ENCODE results near the gene SF3A1. TPM values are rescaled to one million over a fixed set of nuclear protein-coding genes. Genes with fewer than 3 reads are reported as not detected.

Gene SF3A1
- total RNA-seq, 1 donor from 2014 or later, result 193 TPM

GRCh38 chr22:30305519-30305905 lies 51.2 kb downstream of the SF3A1 start:
- peak; percentile 74 for DNase-seq (ENCODE audit: low spot score)

- DNase-seq (ENCODE audit: low spot score), result no peak
These were observed 52.0 kb downstream of the SF3A1 start for GRCh38 chr22:30304495-30305244.

DNA sequence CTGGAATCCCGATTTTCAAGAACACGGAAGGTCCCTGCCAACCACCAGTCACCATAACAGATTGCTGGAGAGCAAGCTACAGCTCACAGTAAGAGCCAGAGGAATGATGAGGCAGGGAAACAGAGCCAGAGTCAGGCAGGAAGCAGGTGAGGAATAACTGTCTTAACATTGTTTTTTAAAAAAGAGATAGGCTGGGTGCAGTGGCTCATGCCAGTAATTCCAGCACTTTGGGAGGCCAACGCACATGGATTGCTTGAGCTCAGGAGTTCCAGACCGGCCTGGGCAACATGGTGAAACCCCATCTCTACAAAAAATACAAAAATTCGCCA lies 53.9 kb downstream of the SF3A1 start:
- no peak for DNase-seq (ENCODE audit: low spot score)

GRCh38 chr22:30301995-30302809 lies 54.5 kb downstream of the SF3A1 start:
- no peak for DNase-seq (ENCODE audit: low spot score)

DNA sequence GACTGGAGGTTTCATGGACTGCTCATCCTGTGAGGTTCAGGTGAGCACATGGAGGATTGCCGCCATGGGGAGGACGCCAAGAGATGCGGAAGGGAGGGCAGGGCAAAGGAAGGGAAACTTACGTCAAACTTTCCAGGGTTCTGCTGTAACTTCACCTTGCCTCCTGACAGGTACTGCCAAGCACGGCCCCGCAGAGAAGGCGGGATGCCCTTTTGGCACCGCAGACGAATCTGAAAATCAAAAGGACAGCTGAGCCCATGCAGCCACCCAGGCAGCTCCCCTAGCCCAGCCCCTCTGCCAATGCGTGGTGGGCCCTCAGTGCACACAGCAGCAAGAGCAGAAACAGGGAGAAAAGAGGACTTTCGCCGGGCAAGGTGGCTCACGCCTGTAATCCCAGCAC lies 57.4 kb downstream of the SF3A1 start:
- DNase-seq (ENCODE audit: low spot score), result no peak

DNA sequence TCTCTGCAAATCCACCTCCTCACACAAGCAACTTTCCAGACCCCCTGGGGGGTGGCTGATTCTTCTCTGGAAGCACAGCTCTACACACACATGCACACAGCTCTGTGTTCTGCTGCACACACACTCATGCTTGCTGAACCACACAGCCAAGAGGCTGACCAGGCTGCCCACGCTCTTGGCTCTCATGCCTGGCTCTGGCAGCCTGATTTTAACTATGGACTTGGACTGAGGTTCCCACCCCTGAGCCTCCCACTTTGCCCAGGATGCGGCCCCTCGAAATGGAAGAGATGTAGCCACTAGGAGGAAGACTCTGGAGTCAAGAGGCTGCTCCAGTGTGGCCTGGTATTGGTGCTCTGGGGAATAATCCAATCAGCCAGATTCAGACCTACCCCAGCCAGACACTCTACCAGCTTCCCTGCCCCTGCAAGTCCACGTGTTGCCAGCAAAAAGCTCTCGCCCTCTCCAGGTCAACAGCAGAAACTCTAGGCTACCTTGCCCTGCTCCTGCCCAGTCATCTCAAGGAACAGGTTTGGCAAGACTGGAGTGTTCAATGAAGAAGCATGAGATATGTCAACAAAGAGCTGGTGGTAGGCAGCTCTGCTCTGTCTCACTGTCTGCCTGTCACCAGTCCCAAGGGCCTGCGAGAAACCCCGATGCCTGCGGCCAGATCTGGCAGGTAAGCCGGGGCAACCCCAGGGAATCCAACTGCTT lies 58.5 kb downstream of the SF3A1 start:
- DNase-seq (ENCODE audit: low spot score), result peak; percentile 68

DNA sequence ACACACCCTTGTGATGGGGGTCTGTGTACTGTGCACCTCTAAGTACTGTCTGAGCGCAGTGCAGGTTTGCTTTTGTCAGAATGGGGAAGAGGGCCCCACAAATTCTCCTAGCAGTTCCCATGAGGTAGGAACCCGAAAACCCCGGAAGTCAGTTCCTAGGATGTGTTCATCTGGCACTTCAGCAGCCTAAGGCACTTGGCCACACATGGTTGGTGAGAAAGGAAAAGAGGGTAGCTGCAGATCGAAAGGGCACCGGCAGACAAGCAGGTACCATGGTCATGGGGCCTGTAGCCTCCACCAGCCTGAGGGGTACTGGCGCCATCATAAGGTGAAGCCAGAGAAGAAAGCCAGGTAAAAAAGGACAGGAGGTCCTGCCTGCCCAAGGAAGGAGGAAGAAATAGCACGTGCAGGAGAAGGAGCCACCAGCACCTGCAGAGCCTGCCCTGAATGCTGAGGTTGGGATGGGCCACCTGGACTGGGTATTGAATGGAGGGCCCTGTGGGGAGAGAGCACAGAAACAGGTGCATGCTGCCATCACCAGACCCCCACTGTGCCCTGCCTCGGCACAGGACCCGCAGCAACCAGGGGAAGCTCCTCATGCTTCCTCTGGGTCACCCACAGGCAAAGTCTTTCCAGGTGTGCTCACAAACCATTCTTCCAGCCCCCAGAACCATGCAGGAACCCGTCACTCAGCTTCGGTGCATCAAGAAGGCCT lies 59.3 kb downstream of the SF3A1 start:
- no peak for DNase-seq (ENCODE audit: low spot score)

GRCh38 chr22:30296833-30297232 lies 59.9 kb downstream of the SF3A1 start:
- no peak for DNase-seq (ENCODE audit: low spot score)

DNA sequence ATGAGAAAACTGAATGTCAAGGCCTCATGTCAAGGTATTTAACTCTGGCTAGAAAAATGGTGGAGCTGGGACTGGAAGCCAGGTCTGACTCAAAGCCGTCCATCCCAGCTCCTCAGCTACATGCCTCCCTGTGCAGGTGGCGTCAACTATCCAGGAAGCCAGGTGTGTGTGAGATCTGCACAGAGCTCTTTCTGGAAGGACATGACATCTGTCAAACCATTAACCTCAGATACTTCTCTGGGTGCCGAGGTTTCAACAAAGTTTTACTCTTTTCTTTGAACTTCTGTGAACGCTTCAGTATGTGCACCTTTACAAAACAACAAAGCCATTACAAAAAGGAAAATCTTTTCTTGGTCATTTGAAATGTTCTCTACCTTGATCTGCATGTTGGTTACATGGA lies 60.4 kb downstream of the SF3A1 start:
- no peak for DNase-seq (ENCODE audit: low spot score)

GRCh38 chr22:30295576-30295975 lies 61.1 kb downstream of the SF3A1 start:
- DNase-seq (ENCODE audit: low spot score), result no peak

GRCh38 chr22:30294830-30295229 lies 61.9 kb downstream of the SF3A1 start:
- no peak for DNase-seq (ENCODE audit: low spot score)

DNA sequence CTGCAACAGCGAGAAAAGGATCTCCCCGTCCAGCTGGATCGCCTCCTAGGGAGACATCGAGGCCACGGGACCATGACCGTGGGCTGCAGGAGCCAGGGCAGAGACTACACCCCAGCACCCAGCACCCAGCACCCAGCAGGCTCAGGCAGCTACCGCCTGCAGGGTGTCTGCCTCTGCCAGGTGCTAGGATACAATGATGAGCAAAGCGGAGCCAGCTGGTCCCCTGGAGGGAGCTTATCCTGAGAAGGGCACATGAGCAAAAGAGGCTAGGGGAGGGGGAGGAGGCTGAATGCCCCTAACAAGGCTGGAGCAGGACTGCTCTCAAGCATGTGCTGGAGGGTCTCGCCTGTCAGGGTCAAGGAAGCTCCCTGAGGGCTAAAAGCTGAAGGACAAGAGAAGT lies 62.6 kb downstream of the SF3A1 start:
- no peak for DNase-seq (ENCODE audit: low spot score)

- no peak for DNase-seq (ENCODE audit: low spot score)
These were observed 63.7 kb downstream of the SF3A1 start for GRCh38 chr22:30293026-30293425.

DNA sequence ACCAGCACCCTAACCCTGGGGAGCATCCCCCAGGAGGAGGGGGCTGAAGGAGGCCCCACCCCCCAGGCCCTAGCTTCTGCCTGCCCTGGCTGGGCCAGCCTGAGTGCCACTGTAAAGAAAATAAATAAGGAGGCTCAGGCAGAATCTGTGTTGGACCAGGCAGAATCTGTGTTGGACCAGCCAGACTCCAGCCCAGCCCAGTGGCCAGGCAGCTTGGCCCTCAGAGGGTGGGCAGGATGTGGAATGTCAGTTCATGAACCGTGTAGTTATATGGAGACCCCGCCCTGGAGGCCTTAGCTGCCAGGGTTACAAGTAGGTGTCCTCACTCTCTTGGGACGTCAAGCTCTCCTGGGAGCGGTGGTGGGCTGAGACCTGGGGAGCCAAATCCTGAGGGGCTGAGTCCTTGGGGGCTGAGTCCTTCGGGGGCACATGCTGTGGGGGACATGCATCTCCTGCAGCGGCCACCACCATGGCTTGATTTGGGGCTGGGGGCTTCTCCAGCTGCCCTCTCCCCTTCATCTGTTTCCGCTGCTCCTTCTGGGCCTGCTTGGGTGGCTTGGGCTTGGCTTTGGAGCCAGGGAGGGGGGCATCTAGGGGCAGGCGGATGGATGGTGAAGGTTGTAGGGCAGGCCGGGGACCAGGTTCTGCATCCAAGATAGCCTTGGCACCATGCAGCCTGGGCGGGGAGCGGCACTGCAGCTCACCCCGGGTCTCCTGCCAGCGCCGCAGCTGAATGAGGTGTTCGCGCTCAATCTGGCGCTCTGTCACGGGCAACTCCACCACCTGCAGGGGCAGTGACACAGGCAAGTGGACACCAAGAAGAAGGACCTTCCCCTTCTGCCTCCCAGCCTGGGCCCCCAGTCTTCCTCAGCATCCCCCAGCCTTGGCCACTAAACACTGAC lies 64.4 kb downstream of the SF3A1 start:
- no peak for DNase-seq (ENCODE audit: low spot score)

DNA sequence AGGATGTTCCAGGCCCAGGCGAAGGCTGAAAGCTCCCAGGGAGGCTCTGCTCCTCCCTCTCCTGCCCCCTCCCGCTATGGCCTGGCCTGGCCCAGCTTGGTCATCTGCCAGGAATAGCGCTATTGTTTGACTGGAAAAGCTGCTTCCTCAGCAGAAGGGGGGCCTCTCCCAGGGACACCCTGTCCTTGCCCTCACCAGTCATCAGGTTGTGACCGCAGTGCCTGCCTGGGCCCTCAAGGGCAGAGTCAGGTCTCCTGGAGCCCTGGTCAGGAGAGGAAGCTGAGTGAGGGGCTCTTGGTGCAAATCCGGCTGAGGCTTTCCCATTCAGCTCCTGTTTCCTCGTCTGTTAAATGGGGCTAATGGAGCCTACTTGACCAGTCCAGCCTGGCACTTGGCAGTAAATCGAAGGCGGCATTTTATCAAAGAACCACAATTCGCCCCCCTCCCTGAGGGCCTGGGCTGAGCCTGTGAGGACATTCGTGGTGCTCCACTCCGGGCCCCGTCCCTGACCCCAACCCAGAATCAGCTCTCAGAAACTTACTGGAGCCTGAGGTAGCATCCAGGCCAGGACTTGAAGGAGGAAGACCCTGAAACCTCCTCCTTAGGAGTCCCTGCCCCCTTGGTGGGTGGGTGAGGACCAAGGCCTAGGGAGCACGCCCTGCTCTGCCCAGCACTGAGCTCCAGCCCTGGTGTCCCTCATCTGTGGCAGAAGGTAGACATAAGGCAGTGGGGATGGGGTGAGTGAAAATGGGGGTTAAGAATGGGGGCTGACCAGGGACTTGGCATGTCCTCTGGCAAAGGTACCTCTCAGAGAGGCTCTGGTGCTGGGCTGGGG lies 65.4 kb downstream of the SF3A1 start:
- DNase-seq (ENCODE audit: low spot score), result peak; percentile 94

GRCh38 chr22:30290342-30291057 lies 66.2 kb downstream of the SF3A1 start:
- DNase-seq (ENCODE audit: low spot score), result peak; percentile 63

DNA sequence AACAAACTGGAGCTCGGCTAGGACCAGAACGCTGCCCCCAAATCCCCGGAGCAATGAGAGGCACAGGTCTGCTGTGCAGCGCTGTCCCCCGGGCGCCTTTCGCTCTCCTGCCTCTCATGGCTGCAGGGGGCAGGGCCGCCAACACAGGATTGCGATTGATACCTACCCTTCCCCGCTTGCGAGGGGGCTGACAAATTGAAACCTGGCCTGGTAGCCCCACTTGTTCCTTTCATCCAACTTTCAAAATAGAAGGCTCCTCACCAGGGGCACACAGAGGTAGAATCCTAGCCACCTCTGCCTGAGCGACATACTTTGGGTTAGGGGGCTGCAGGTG lies 66.7 kb downstream of the SF3A1 start:
- no peak for DNase-seq (ENCODE audit: low spot score)

- DNase-seq (ENCODE audit: low spot score), result peak; percentile 99
These were observed 67.3 kb downstream of the SF3A1 start, which contains the start of gene CASTOR1 for GRCh38 chr22:30289141-30289979. TSS of gene CASTOR1 (minus strand) at chr22:30289505. CDS start at chr22:30289497, 8 bp downstream.

All from ureter (tissue), 1 donor.